ENCODE data around the gene RAB3D.
"Not testable (repeated sequence)": the region's sequence is repeated elsewhere in the genome, so short reads cannot be mapped to it uniquely, and the experiment has no call there.

Gene RAB3D, protein sequence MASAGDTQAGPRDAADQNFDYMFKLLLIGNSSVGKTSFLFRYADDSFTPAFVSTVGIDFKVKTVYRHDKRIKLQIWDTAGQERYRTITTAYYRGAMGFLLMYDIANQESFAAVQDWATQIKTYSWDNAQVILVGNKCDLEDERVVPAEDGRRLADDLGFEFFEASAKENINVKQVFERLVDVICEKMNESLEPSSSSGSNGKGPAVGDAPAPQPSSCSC

GRCh38 chr19:11339254-11340098, at the start of gene RAB3D:
Gene RAB3D (minus strand): TSS chr19:11339657. CDS start chr19:11337399, 2,258 bp downstream.
- peak; percentile 82 for DNase-seq (ENCODE audit: low read depth)

- DNase-seq (ENCODE audit: low read depth), result no peak
Measured at GRCh38 chr19:11387162-11388034, 47.9 kb upstream of the RAB3D start.

DNA sequence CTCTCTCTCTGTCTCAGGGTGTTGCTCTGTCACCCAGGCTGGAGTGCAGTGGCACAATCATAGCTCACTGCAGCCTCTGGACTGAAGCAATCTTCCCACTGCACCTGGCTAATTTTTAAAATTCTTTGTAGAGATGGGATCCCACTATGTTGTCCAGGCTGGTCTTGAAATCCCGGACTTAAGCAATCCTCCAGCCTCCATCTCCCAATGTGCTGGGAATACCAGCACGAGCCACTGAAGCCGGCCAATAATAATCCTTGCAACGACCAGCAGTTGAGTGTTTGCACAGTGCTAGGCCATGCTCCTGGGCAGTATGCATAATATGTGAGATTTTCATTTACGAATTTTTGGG, 45.3 kb upstream of the RAB3D start:
- no peak for DNase-seq (ENCODE audit: low read depth)

DNA sequence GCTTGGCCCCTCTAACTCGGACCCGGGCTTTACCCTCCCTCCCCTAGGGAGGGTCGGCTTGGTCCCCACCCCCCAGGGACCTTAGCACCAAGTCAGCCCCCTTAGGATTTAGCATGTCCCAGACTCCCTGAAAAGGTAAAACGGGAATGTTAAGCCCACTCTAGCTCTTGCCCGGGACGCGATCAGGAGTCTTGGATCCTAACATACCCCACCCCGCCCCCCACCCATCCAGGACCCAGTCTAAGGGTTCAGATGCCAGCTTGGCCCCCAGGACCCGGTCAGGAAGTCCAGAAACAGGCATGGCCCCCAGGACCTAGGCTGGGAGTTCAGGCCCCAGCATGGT, 44.2 kb upstream of the RAB3D start:
- no peak for DNase-seq (ENCODE audit: low read depth)

GRCh38 chr19:11382898-11383705, 43.6 kb upstream of the RAB3D start:
- no peak for DNase-seq (ENCODE audit: low read depth)

DNA sequence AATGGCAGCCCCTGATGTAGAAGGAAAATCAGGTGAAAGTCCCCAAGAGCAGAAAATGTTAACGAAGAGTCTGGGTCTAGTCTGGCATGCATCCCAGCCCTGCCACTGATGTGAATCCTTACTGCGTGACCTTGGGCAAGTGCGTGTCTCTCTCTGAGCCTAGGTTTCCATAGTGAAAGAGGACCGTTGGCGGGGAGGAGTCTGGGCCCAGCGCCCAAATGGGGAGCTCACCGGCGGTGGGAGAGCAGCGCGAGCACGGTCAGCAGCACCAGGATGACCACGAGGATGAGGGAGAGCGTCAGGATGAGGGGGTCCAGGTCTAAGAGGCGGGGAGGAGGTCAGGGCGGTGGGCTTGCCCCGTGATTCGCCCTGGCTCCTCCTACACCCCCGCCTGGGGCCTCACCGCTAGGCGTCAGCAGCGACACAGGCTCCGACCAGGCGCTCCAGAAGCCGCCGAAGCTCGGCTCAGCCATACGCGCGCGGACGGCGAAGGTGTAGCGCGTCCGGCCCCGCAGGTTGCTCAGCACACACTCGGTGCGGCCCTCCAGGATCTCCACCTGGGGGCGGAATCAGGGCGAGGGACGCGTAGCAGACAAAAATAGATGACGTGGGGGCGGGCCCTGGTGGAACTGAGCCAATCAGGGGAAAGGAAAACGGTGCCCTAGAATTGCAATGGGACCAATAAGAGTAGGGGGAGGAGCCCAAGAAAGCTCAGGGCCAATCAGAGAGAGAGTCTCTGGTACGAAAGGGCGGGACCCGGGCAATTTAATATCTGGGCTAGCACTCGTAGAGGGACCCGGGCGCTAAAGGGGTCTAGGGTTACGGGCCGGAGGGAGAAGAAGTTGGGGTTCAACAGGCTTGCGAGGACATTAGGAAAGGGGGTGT, 41.4 kb upstream of the RAB3D start:
- peak; percentile 92 for DNase-seq (ENCODE audit: low read depth)

- DNase-seq (ENCODE audit: low read depth), result no peak
Measured at GRCh38 chr19:11379857-11380350, 40.4 kb upstream of the RAB3D start.

DNA sequence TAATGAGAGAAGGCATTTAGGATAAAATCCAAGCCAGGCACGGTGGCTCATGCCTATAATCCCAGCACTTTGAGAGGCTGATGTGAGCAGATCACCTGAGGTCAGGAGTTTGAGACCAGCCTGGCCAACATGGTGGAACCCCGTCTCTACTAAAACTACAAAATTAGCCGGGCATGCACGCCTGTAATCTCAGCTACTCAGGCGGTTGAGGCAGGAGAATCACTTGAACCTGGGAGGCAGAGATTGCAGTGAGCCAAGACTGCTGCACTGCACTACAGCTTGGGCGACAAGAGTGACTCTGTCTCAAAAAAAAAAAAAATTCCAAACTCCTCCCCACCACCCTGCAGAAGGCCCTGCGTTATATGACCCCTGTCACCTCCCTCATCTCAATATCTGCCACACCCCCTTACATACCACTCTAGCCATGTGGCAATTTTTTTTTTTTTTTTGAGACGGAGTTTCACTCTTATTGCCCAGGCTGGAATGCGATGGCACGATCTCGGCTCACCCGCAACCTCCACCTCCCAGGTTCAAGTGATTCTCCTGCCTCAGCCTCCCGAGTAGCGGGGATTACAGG, 39.9 kb upstream of the RAB3D start:
- DNase-seq (ENCODE audit: low read depth), result not testable (repeated sequence)

- no peak for DNase-seq (ENCODE audit: low read depth)
Measured at GRCh38 chr19:11378319-11379189, 39.1 kb upstream of the RAB3D start.

DNA sequence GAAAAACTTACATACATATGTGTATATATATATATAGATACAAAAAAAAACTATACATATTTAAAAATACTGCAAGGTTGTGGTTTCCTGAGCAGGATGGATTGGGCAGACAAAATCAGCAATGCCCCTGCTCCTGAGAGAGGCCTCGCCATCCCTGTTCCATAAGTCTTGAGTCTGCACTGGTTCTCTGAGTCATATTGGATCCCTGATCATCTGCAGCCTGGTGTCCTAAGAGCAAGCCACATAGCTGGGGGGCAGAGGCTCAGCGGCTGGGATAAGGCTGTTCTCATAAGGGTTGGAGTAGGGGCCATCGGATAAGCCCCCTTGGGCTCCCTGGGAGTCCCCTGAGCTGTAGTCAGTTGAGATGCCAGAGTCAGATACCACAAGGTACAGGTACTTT, 38.3 kb upstream of the RAB3D start:
- DNase-seq (ENCODE audit: low read depth), result no peak

GRCh38 chr19:11377237-11377636, 37.8 kb upstream of the RAB3D start:
- no peak for DNase-seq (ENCODE audit: low read depth)

DNA sequence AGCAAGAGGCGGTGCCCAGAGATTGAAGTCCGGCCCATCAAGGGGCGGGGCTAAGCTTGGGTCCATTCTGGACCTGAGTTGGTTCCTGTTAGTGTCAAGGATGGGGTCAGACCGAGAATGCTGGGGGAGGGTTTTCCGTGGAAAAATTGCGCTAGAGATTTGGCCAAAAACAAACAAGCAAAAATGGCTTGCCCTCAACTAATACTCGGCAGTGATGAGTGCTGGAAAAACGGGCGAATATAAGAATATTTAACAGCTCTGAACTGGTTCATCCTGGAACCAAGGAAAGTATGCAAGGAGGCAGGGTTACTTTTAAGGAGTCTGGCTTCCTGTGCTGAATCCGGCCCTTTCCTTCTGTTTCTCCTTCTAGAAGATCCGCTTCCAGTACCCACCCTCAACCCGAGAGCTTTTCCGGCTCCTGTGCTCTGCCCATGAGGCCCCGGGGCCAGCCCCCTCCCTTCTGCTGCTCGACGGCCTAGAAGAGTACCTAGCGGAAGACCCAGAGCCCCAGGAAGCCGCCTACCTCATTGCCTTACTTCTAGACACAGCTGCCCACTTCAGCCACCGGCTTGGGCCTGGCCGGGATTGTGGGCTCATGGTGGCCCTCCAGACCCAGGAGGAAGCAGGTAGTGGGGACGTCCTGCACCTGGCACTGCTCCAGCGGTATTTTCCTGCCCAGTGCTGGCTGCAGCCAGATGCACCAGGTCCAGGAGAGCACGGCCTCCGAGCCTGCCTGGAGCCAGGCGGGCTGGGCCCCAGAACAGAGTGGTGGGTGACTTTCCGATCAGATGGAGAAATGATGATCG, 35.9 kb upstream of the RAB3D start:
- DNase-seq (ENCODE audit: low read depth), result peak; percentile 56

DNA sequence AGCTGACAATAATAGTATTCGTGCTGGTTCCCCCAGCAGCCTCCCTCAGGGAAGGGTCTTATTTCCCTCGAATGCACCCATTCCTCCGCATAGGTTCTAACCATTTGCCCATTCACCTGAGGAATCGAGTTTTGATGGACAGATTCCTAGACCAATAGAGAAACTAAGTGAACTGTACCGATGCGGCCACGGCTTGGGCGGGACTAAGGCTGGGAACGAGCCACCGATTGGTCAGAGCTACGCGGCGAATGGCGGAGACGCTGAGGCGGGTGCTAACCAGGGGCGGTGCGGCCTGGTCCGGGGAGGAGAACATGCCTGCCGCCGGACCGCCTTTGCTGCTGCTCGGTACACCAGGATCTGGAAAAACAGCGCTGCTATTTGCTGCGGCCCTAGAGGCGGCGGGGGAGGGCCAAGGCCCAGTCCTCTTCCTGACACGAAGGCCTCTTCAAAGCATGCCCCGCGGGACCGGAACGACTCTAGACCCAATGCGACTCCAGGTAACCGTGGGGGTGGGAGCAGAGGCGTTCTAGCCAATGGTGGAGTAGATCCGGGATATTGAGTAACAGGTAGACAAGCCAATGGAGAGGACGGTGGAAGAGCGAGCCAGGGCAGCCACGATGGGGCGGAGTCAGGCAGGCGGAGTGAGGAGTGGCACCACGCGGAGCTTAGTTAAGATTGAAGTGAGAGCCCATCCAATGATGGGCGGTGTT, 35.1 kb upstream of the RAB3D start, which contains the start of gene SWSAP1:
SWSAP1 (plus strand) TSS at position 234 of the 710 bp plus-strand sequence; CDS start at position 249, 15 bp downstream.
- peak; percentile 94 for DNase-seq (ENCODE audit: low read depth)

GRCh38 chr19:11373885-11374432, 34.5 kb upstream of the RAB3D start:
- no peak for DNase-seq (ENCODE audit: low read depth)

DNA sequence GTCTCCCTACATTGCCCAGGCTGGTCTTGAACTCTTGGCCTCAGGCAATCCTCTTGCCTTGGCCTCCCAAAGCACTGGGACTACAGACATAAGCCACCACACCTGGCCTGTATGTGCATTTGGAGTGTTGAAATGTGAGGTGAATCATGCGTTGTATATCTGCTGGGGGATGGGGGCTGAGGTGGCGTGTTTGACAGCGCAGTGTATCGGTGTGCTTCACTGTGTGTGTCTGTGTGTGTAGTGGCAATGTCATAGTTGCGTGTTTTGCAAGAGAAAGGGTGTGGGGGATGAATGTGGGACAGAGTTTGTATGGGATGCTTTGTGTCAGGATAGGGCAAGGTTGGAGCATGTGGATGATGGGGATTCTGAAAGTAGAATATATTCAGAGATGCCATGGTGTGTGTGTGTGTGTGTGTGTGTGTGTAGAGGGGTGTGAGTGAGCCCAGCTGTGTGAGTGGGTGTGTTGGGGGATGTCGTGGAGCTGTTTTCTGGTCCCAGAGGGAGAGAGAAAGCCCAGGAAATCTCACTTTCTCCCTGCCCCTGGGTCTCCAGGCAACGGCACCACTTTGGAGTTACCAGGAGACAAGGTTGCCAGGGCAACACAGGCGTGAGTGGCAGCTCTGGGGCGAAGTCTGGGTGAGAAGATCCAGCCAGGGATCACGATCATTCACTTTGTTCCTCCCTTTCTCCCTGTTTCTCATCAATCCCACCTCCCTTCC, 33.9 kb upstream of the RAB3D start:
- no peak for DNase-seq (ENCODE audit: low read depth)

- DNase-seq (ENCODE audit: low read depth), result no peak
Measured at GRCh38 chr19:11370744-11371143, 31.3 kb upstream of the RAB3D start.

DNA sequence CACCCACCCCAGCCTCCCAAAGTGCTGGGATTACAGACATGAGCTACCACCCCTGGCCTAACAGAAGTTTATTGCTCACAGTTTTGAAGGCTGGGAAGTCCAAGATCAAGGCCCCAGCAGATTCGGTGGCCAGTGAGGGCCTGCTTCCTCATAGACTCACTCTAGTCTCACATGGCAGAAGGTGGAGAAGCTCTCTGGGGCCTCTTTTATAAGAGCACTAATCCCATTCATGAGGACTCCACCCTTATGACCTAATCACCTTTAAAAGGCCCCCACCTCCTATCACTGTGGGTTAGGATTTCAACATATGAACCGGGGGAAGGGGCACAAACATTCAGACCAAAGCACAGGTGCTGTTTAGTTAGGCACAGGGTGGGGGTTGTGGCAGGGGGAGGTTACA, 28.1 kb upstream of the RAB3D start:
- DNase-seq (ENCODE audit: low read depth), result no peak

All from activated T-cell treated with anti-CD3 and anti-CD28 coated beads for 48 hours (primary cell).